Ovary (tissue), 10 donors: ENCODE data around the gene AQP1. TPM values are rescaled to one million over a fixed set of nuclear protein-coding genes. Genes with fewer than 3 reads are reported as not detected.

Experiments
- DNase-seq, 5 donors: peaks; one replicate each; pipeline ENCODE4 v3.0.0-alpha.2; 2019 to 2020
- H3K27ac ChIP-seq, 2 donors: fragments of 200-600 bp; one replicate each; pipeline versions ENCODE4 v1.5.1 to v1.8.0; 2019 to 2022
- H3K27me3 ChIP-seq: fragments of 200-600 bp; one replicate; pipeline ENCODE4 v1.8.0; 2022
- H3K36me3 ChIP-seq: fragments of 200-600 bp; sonication (generic); one replicate; pipeline ENCODE4 v1.5.1; 2019
- H3K4me1 ChIP-seq: one replicate; pipeline ENCODE4 v1.8.1; 2013; ENCODE audit warnings: mild to moderate bottlenecking, moderate library complexity; ENCODE audit not compliant: insufficient read depth
- H3K4me3 ChIP-seq: fragments of 200-600 bp; sonication (generic); one replicate; pipeline ENCODE4 v1.5.1; 2017
- H3K9me3 ChIP-seq, 2 donors: fragments of 200-600 bp in 1 of 2; sonication (generic) in 1 of 2; one replicate each; pipeline versions ENCODE4 v1.5.1 to v1.8.1; 2013 to 2019; ENCODE audit warnings: mild to moderate bottlenecking in 1 of 2, moderate library complexity in 1 of 2
- CTCF ChIP-seq, 3 donors: fragments of 450-650 bp in 2 of 3; fragments of 200-600 bp in 1 of 3; IDR thresholded peaks; one replicate each; pipeline versions ENCODE4 v1.5.1 to v1.8.0; 2016 to 2022; ENCODE audit warnings: antibody characterized with exemption in 3 of 3, mild to moderate bottlenecking in 1 of 3
- EP300 ChIP-seq: sonication (generic); formaldehyde crosslinking; IDR thresholded peaks from one replicate; pipeline ENCODE4 v1.6.1; 2017; ENCODE audit warnings: antibody characterized with exemption
- POLR2A ChIP-seq: fragments of 450-650 bp; IDR thresholded peaks from one replicate; pipeline ENCODE4 v1.6.1; 2017; ENCODE audit warnings: antibody characterized with exemption, mild to moderate bottlenecking, moderate library complexity
- WGBS, 3 donors: extraction: QIAGEN DNeasy Blood & Tissue Kit in 1 of 3; methylation state at CpG; one replicate each; pipeline versions ENCODE4 v1.1.5 to v1.1.7; 2013 to 2017; 5-methylcytosine and 5-hydroxymethylcytosine counted together
- intact Hi-C, 4 donors: fragments of 100-400 bp; cut with DNase I; formaldehyde crosslinking; loops; one replicate each; pipeline versions ENCODE4 v1.11.0 to v1.15.1; 2022 to 2023
- long read RNA-seq, 3 donors: library from polyadenylated mRNA in 2 of 3; unstranded in 2 of 3; transcript quantifications; one replicate each; pipeline ENCODE4 v2.0.0 and lab custom pipeline, GENCODE V29; 2021 to 2026
- polyA plus RNA-seq, 2 donors: library from polyadenylated mRNA; stranded (reverse); fragments of 200-250 nt in 1 of 2; fragments of 350-450 nt in 1 of 2; fragmentation: Illumina TruSeq in 1 of 2; extraction: RNeasy Lipid Tissue Mini Kit (QIAGEN cat#74804) in 1 of 2; gene quantifications; one replicate each; pipeline ENCODE4 v1.2.3, GENCODE V29; 2013 to 2014
- total RNA-seq, 7 donors: library from RNA; depleted of rRNA in 2 of 7; stranded (reverse); fragments of >200 nt in 2 of 7; fragmentation: NEBNext Ultra II Directional in 3 of 7; extraction: Animal tissue kit (Norgen Biotek cat#: 25700) in 3 of 7; gene quantifications; one replicate each; pipeline versions ENCODE4 v1.1.0 to v1.2.4, GENCODE V29; 2016 to 2023
- donor health status: DM: no; HTN: no; CAD: no; lungs with moderate emphysema.
- donor health status: DM: no; HTN: no; CAD: no.
- donor health status: Bipolar disorder and iron deficiency.
- donor health status: DM: yes; HTN: yes; CAD: no.
- donor health status: DM: no; HTN: no; CAD: no.
- donor health status: DM: yes; HTN: yes; CAD: no.

The AQP1 gene
- total RNA-seq (100 to 1,000 TPM in 1 of 7 donors, 10 to 100 TPM in 6; 10.2 to 114 (median 47.0) TPM), polyA plus RNA-seq (100 to 1,000 TPM in 1 of 2 donors, 10 to 100 TPM in 1; 91.0 to 151 TPM)
- long read RNA-seq, donor 1, transcript AQP1-201 (4 exons, 2,913 nt) = major isoform, 10 of 15 reads
- long read RNA-seq, donor 1, partial matches to known transcripts = 0 of 15 reads
- long read RNA-seq, donor 1, other reads (novel, unspliced or antisense) = 5 of 15 reads
- long read RNA-seq, donor 2, transcript AQP1-201 (4 exons, 2,913 nt) = major isoform, 9 of 9 reads
- long read RNA-seq, donor 2, partial matches to known transcripts = 0 of 9 reads
- long read RNA-seq, donor 2, other reads (novel, unspliced or antisense) = 0 of 9 reads
- long read RNA-seq, donor 3, transcript AQP1-201 (4 exons, 2,913 nt) = major isoform, 76 of 100 reads
- long read RNA-seq, donor 3, partial matches to known transcripts = 0 of 100 reads
- long read RNA-seq, donor 3, other reads (novel, unspliced or antisense) = 24 of 100 reads

DNA sequence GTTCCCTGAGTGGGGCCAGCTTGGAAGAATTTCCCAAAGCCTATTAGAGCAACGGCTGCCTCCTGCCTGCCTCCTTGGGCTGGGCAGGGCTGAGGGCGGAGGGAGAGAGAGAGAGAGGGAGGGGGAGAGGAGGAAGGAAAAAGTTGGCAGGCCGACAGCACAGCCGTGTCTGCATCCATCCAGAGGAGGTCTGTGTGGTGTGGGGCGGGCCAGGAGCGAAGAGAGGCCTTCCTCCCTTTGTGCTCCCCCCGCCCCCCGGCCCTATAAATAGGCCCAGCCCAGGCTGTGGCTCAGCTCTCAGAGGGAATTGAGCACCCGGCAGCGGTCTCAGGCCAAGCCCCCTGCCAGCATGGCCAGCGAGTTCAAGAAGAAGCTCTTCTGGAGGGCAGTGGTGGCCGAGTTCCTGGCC lies at the start of gene AQP1:
Gene AQP1 (plus strand): TSS at position 293 of the 409 bp plus-strand sequence. CDS start 57 bp downstream, at position 350.
- TF ChIP-seq EP300 (no peak), CTCF (IDR thresholded peaks at IDR 0.05) (no peak), POLR2A (no peak)
- DNase-seq = peak; percentile 61 to 76 (median 62)
- H3K4me1 ChIP-seq = peaks cover 4% of the 10 kb centered on the region
- intact Hi-C loops = loop anchor here in 1 of 4 donors (10.0 kb wide), 1 partner anchor 97 kb away; no protein-coding TSS in a partner anchor
- 12 to 16% (median 12%) methylated on average over 11 to 12 of the region's 12 CpGs for whole genome bisulfite sequencing, 3 donors
- peak within 1 kb of the TSS in 1 of 2 donors; percentile 20 for H3K27ac ChIP-seq
- H3K27me3 ChIP-seq = no peaks in the 10 kb centered on the region
- peak within 1 kb of the TSS; percentile 14 for H3K4me3 ChIP-seq
- no peaks in the 10 kb centered on the region for H3K9me3 ChIP-seq
- no peaks in the 10 kb centered on the region for H3K36me3 ChIP-seq

GRCh38 chr7:30862995-30863705 lies 48.5 kb upstream of the AQP1 start:
- Histone ChIP-seq H3K27ac (no peak overlapping the region), H3K36me3 (no peaks in the 10 kb centered on the region), H3K4me1 (peaks cover 6% of the 10 kb centered on the region), H3K27me3 (no peaks in the 10 kb centered on the region), H3K4me3 (no peak overlapping the region), H3K9me3 (no peaks in the 10 kb centered on the region)
- no peak for DNase-seq
- TF ChIP-seq EP300 (no peak), POLR2A (no peak), CTCF (IDR thresholded peaks at IDR 0.05) (no peak)
- WGBS, 3 donors = 73 to 80% (median 80%) methylated on average over 9 of the region's 9 CpGs
- intact Hi-C loops = no loop called here

- intact Hi-C loops = no loop called here
- H3K4me3 ChIP-seq = no peak overlapping the region
- DNase-seq = no peak
- H3K4me1 ChIP-seq = peaks cover 6% of the 10 kb centered on the region
- H3K27me3 ChIP-seq = no peaks in the 10 kb centered on the region
- H3K36me3 ChIP-seq = no peaks in the 10 kb centered on the region
- no peaks in the 10 kb centered on the region for H3K9me3 ChIP-seq
- TF ChIP-seq POLR2A = no peak
- no peak for TF ChIP-seq EP300
- no peak for TF ChIP-seq CTCF (IDR thresholded peaks at IDR 0.05)
- H3K27ac ChIP-seq = no peak overlapping the region
- WGBS, 3 donors = 11 to 30% (median 19%) methylated on average over 4 of the region's 4 CpGs
Observed at GRCh38 chr7:30863706-30864035, 48.0 kb upstream of the AQP1 start.

- H3K36me3 ChIP-seq = no peaks in the 10 kb centered on the region
- H3K9me3 ChIP-seq = no peaks in the 10 kb centered on the region
- DNase-seq = no peak
- no peaks in the 10 kb centered on the region for H3K27me3 ChIP-seq
- H3K4me3 ChIP-seq = no peak overlapping the region
- no peak for TF ChIP-seq POLR2A
- TF ChIP-seq EP300 = no peak
- TF ChIP-seq CTCF (IDR thresholded peaks at IDR 0.05) = no peak
- intact Hi-C loops = no loop called here
- H3K4me1 ChIP-seq = peaks cover 6% of the 10 kb centered on the region
- 85 to 89% (median 86%) methylated on average over 3 of the region's 3 CpGs for WGBS, 3 donors
- H3K27ac ChIP-seq = no peak overlapping the region
Observed at GRCh38 chr7:30864101-30864500, 47.6 kb upstream of the AQP1 start.
